SK-N-SH (cell line): Measurements from ENCODE around the gene PBX1. TPM values are rescaled to one million over a fixed set of nuclear protein-coding genes. Genes with fewer than 3 reads are reported as not detected.

Source experiments
- CTCF ChIA-PET: fragments of 300-600, 350-600 bp; formaldehyde crosslinking; extraction: SDS; loops from one replicate; lab custom pipeline; 2021; lab: Yijun Ruan, JAX
- POLR2A ChIA-PET: fragments of 350-600 bp; sonication (Branson Sonifier 250); formaldehyde crosslinking; extraction: SDS; loops from one replicate; lab custom pipeline; 2020; ENCODE audit warnings: antibody characterized with exemption, inconsistent platforms; lab: Yijun Ruan, JAX
- DNase-seq: peaks from one replicate; pipeline ENCODE4 v3.0.0; 2012
- H2AFZ ChIP-seq: fragments of 200-600 bp; sonication (generic); 2 replicates; pipeline ENCODE4 v1.8.1; 2016; ENCODE audit warnings: antibody characterized with exemption, mild to moderate bottlenecking, low read depth
- H3F3A ChIP-seq: fragments of 200-600 bp; sonication (generic); replicated peaks from 2 replicates; pipeline ENCODE3; 2016; ENCODE audit warnings: antibody characterized with exemption, mild to moderate bottlenecking; ENCODE audit not compliant: insufficient read depth
- H3K27ac ChIP-seq, 2 experiments: fragments of 200-500 bp in 1 of 2; fragments of 200-600 bp in 1 of 2; sonication (Bioruptor generic) in 1 of 2; sonication (generic), shearing (Covaris generic) in 1 of 2; 2 replicates each; pipeline versions ENCODE4 v1.5.1 to v1.6.1; 2014 to 2016; ENCODE audit warnings: low read depth in 2 of 2, inconsistent platforms in 1 of 2, low read length in 1 of 2, mild to moderate bottlenecking in 1 of 2, mixed read lengths in 1 of 2
- H3K27me3 ChIP-seq: fragments of 200-600 bp; sonication (generic), shearing (Covaris generic); 2 replicates; pipeline ENCODE4 v1.6.1; 2016; ENCODE audit warnings: mixed run types; ENCODE audit not compliant: insufficient read depth
- H3K36me3 ChIP-seq, 2 experiments: fragments of 200-500 bp in 1 of 2; fragments of 200-600 bp in 1 of 2; sonication (Bioruptor generic) in 1 of 2; sonication (generic) in 1 of 2; replicated peaks in 1 of 2; 2 replicates each; pipeline versions ENCODE3 to v1.5.1; 2014 to 2016; ENCODE audit warnings: low read length in 1 of 2, mild to moderate bottlenecking in 1 of 2; ENCODE audit not compliant: insufficient read depth in 2 of 2, control insufficient read depth in 1 of 2
- H3K4me1 ChIP-seq, 2 experiments: fragments of 200-500 bp in 1 of 2; fragments of 200-600 bp in 1 of 2; sonication (Bioruptor generic) in 1 of 2; sonication (generic), shearing (Covaris generic) in 1 of 2; 2 replicates each; pipeline versions ENCODE4 v1.5.1 to v1.6.1; 2014 to 2016; ENCODE audit warnings: low read depth in 1 of 2, low read length in 1 of 2, mixed run types in 1 of 2; ENCODE audit not compliant: insufficient read depth in 2 of 2, control insufficient read depth in 1 of 2
- H3K4me2 ChIP-seq: fragments of 200-600 bp; sonication (generic), shearing (Covaris generic); 2 replicates; pipeline ENCODE4 v1.6.1; 2017; ENCODE audit warnings: mixed run types
- H3K4me3 ChIP-seq, 2 experiments: fragments of 200-500 bp in 1 of 2; fragments of 200-600 bp in 1 of 2; sonication (Bioruptor generic) in 1 of 2; sonication (generic), shearing (Covaris generic) in 1 of 2; 2 replicates each; pipeline versions ENCODE4 v1.5.1 to v1.8.1; 2014 to 2016; ENCODE audit warnings: low read depth in 2 of 2, inconsistent platforms in 1 of 2, low read length in 1 of 2, mild to moderate bottlenecking in 1 of 2, mixed read lengths in 1 of 2, moderate library complexity in 1 of 2
- H3K79me2 ChIP-seq: fragments of 200-600 bp; sonication (generic); 2 replicates; pipeline ENCODE4 v1.8.1; 2017; ENCODE audit warnings: mild to moderate bottlenecking; ENCODE audit not compliant: insufficient read depth
- H3K9ac ChIP-seq: fragments of 200-600 bp; sonication (generic); 2 replicates; pipeline ENCODE4 v1.6.1; 2017; ENCODE audit warnings: mixed run types
- H3K9me2 ChIP-seq: fragments of 200-600 bp; sonication (generic); 2 replicates; pipeline ENCODE4 v1.6.1; 2017; ENCODE audit warnings: mixed run types
- H3K9me3 ChIP-seq: fragments of 200-600 bp; sonication (generic); 2 replicates; pipeline ENCODE4 v1.6.1; 2017; ENCODE audit warnings: mixed run types, mild to moderate bottlenecking, moderate library complexity
- H4K20me1 ChIP-seq: fragments of 200-600 bp; sonication (generic); 2 replicates; pipeline ENCODE4 v1.6.1; 2017; ENCODE audit warnings: mild to moderate bottlenecking, mixed run types; ENCODE audit not compliant: insufficient read depth
- CTCF ChIP-seq: fragments of 200-600 bp; sonication (generic); IDR thresholded peaks from 2 replicates; pipeline ENCODE4 v1.6.1; 2017; ENCODE audit warnings: antibody characterized with exemption, mild to moderate bottlenecking, moderate library complexity
- EZH2phosphoT487 ChIP-seq: fragments of 200-600 bp; sonication (generic); IDR thresholded peaks from 2 replicates; pipeline ENCODE4 v1.6.1; 2017; ENCODE audit warnings: low read depth, mixed run types, mild to moderate bottlenecking, antibody characterized with exemption, moderate library complexity, borderline replicate concordance
- FOSL2 ChIP-seq: IDR thresholded peaks from 2 replicates; pipeline ENCODE4 v1.4.0; 2012; ENCODE audit warnings: low read depth, mild to moderate bottlenecking, moderate library complexity, borderline replicate concordance
- FOXJ3 ChIP-seq: sonication (generic); formaldehyde crosslinking; IDR thresholded peaks from 2 replicates; pipeline ENCODE4 v1.5.1; 2020; ENCODE audit warnings: mild to moderate bottlenecking, missing genetic modification reagents
- FOXM1 ChIP-seq: IDR thresholded peaks from 2 replicates; pipeline ENCODE4 v1.4.0; 2012; ENCODE audit warnings: low read depth, mild to moderate bottlenecking
- JUND ChIP-seq: IDR thresholded peaks from 2 replicates; pipeline ENCODE4 v1.4.0; 2012
- MXI1 ChIP-seq: IDR thresholded peaks from 2 replicates; pipeline ENCODE4 v1.6.1; 2012; ENCODE audit warnings: mild to moderate bottlenecking, low read depth, low read length, improper control_type of control experiment
- NRF1 ChIP-seq: IDR thresholded peaks from 2 replicates; pipeline ENCODE4 v1.6.1; 2012; ENCODE audit warnings: low read depth, mild to moderate bottlenecking, low read length
- RCOR1 ChIP-seq: fragments of 150-350 bp; IDR thresholded peaks from 2 replicates; pipeline ENCODE4 v1.6.1; 2017; ENCODE audit warnings: antibody characterized with exemption, low read length
- REST ChIP-seq: IDR thresholded peaks from 2 replicates; pipeline ENCODE4 v1.6.1; 2012; ENCODE audit warnings: mild to moderate bottlenecking, low read depth, low read length, moderate library complexity
- SIN3A ChIP-seq: IDR thresholded peaks from 2 replicates; pipeline ENCODE4 v1.6.1; 2012; ENCODE audit warnings: low read depth, mild to moderate bottlenecking, low read length, moderate library complexity, borderline replicate concordance
- SMC3 ChIP-seq: IDR thresholded peaks from 2 replicates; pipeline ENCODE4 v1.6.1; 2012; ENCODE audit warnings: low read depth, low read length, improper control_type of control experiment
- TEAD4 ChIP-seq: IDR thresholded peaks from 2 replicates; pipeline ENCODE4 v1.4.0; 2012; ENCODE audit warnings: mild to moderate bottlenecking, borderline replicate concordance; ENCODE audit not compliant: insufficient read depth
- USF2 ChIP-seq: fragments of 150-350 bp; IDR thresholded peaks from 2 replicates; pipeline ENCODE4 v1.6.1; 2017; ENCODE audit warnings: antibody characterized with exemption, low read length, low read depth, borderline replicate concordance
- YY1 ChIP-seq: IDR thresholded peaks from 2 replicates; pipeline ENCODE4 v1.4.0; 2012; ENCODE audit warnings: low read depth, mild to moderate bottlenecking
- WGBS: methylation state at CpG from one replicate; pipeline ENCODE4 v1.1.6; 2017; ENCODE audit warnings: low lambda C conversion rate; 5-methylcytosine and 5-hydroxymethylcytosine counted together
- polyA plus RNA-seq, 3 experiments: library from polyadenylated mRNA; depleted of rRNA; stranded (reverse); fragments of >200 nt; gene quantifications; 2 replicates each; pipeline ENCODE4 v1.2.3, GENCODE V29; 2012
- TF ChIP-seq, protein P1 (sequence below): IDR thresholded peaks from 2 replicates; pipeline ENCODE4; 2012

Gene PBX1
- polyA plus RNA-seq, 1 of the 3 experiments (the other 2 are of a cell fraction), result 27.0 TPM

DNA sequence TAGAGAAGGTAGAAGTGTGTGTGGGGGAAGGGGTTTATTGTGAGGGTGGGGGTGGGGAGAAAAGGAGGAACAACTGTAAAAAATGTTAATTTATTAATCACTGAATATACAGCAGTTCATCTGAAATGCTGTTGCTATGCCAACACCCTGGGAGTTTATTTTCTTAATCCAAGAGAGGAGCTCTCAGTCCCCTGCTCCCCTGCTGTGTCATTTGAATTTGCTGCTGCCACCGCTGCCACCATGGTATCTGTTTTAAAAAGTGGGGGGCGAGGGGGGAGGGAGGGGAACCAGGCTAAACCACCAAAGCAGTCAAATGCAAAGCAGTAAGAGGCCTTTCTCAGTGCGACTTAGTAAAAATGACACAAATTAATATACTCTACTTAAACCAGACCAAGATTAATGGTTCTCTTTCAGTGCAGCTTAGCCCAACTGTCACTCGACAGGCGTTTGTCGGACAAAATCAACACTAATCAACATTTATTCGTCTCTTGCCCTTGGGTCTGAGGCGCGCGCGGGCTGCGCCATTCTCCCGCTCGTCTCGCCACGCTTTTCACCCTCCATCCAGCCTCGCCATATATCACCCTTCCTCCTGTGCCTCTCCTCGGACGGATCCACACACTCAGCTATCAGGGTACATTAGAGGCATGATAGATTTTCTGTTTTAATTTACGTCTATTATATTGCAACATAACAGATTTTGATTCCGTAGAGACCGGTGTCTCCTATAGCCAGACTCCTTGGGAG lies 76.2 kb downstream of the PBX1 start:
- Histone ChIP-seq H3K27ac (no peak overlapping the region), H3K4me2 (no peak overlapping the region), H3F3A (peaks cover 24% of the 10 kb centered on the region), H3K27me3 (no peaks in the 10 kb centered on the region), H3K36me3 (peaks cover 0 to 2% of the 10 kb centered on the region in 2 experiments), H4K20me1 (no peaks in the 10 kb centered on the region), H3K9ac (no peak overlapping the region), H3K79me2 (no peaks in the 10 kb centered on the region), H3K4me1 (peaks cover 16 to 28% of the 10 kb centered on the region in 2 experiments), H3K9me2 (no peaks in the 10 kb centered on the region), H2AFZ (no peak overlapping the region), H3K9me3 (no peaks in the 10 kb centered on the region), H3K4me3 (no peak overlapping the region)
- CTCF ChIA-PET, result interaction anchor here (1.1 kb wide), 1 partner anchor 10 kb away, joined by 3 read pairs; no protein-coding TSS in a partner anchor
- POLR2A ChIA-PET, result no interaction called here
- DNase-seq, result no peak
- 94% methylated on average over 22 of the region's 22 CpGs for WGBS
- TF ChIP-seq TEAD4 (no peak), FOXM1 (no peak), MXI1 (no peak), SMC3 (no peak), REST (no peak)

- ChIA-PET POLR2A (no interaction called here), CTCF (interaction anchor here (1.1 kb wide), 1 partner anchor 10 kb away, joined by 3 read pairs; no protein-coding TSS in a partner anchor)
- TF ChIP-seq, protein P1, sequence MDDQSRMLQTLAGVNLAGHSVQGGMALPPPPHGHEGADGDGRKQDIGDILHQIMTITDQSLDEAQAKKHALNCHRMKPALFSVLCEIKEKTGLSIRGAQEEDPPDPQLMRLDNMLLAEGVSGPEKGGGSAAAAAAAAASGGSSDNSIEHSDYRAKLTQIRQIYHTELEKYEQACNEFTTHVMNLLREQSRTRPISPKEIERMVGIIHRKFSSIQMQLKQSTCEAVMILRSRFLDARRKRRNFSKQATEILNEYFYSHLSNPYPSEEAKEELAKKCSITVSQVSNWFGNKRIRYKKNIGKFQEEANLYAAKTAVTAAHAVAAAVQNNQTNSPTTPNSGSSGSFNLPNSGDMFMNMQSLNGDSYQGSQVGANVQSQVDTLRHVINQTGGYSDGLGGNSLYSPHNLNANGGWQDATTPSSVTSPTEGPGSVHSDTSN, result no peak
- TF ChIP-seq EZH2phosphoT487, result no peak
- no peak for TF ChIP-seq SMC3
- TF ChIP-seq SIN3A, result no peak
- TF ChIP-seq FOXJ3 (CRISPR knock-in tag), result no peak
- no peak for TF ChIP-seq JUND
- TF ChIP-seq USF2, result no peak
- TF ChIP-seq YY1, result no peak
- TF ChIP-seq RCOR1, result no peak
- TF ChIP-seq NRF1, result no peak
- no peak for TF ChIP-seq CTCF
- TF ChIP-seq FOSL2, result no peak
Observed at GRCh38 chr1:164635803-164636731, 77.1 kb downstream of the PBX1 start.

More at GRCh38 chr1:164635803-164636731, 77.1 kb downstream of the PBX1 start:
- Histone ChIP-seq H3K27ac (peak overlapping the region in 1 of 2 experiments; percentile 89; a peak in 2 of 4 replicates), H3K4me3 (no peak overlapping the region), H3K27me3 (no peaks in the 10 kb centered on the region), H3K4me1 (peaks cover 16 to 28% of the 10 kb centered on the region in 2 experiments), H2AFZ (no peak overlapping the region), H3F3A (peaks cover 24% of the 10 kb centered on the region), H3K4me2 (0 out of 2 replicates have a peak overlapping the region, but pooled peaks have one; percentile 49), H3K9me3 (no peaks in the 10 kb centered on the region), H4K20me1 (no peaks in the 10 kb centered on the region), H3K9me2 (no peaks in the 10 kb centered on the region), H3K79me2 (no peaks in the 10 kb centered on the region), H3K9ac (no peak overlapping the region), H3K36me3 (peaks cover 0 to 2% of the 10 kb centered on the region in 2 experiments)
- WGBS, result 77% methylated on average over 5 of the region's 5 CpGs
- DNase-seq, result no peak
